Thoracic aorta (tissue), 2 donors: Measurements from ENCODE around the gene CSF3R. TPM values are rescaled to one million over a fixed set of nuclear protein-coding genes. Genes with fewer than 3 reads are reported as not detected.
"Not testable (repeated sequence)": the region's sequence is repeated elsewhere in the genome, so short reads cannot be mapped to it uniquely, and the experiment has no call there.

Experiments used
- ATAC-seq: fragments of 150-250 bp; one replicate; pipeline ENCODE4 v1.8.0; 2017; ENCODE audit warnings: low read depth; ENCODE audit not compliant: insufficient number of reproducible peaks, low FRiP score
- DNase-seq: peaks from one replicate; pipeline ENCODE4 v3.0.0-alpha.2; 2020; ENCODE audit warnings: low spot score
- H3K27ac ChIP-seq, 2 donors: fragments of 200-600 bp; sonication (generic); 1 replicate in 1 of 2; 2 replicates in 1 of 2; pipeline ENCODE4 v1.5.1; 2016; ENCODE audit warnings: mild to moderate bottlenecking in 2 of 2, moderate library complexity in 2 of 2
- H3K27me3 ChIP-seq: fragments of 200-600 bp; sonication (generic); replicated peaks from 2 replicates; pipeline ENCODE4 v1.6.0; 2016; ENCODE audit warnings: mild to moderate bottlenecking; ENCODE audit not compliant: insufficient read depth
- H3K36me3 ChIP-seq: fragments of 200-600 bp; sonication (generic); one replicate; pipeline ENCODE4 v1.5.1; 2016
- H3K4me1 ChIP-seq, 2 donors: fragments of 200-600 bp; sonication (generic); 1 replicate in 1 of 2; 2 replicates in 1 of 2; pipeline versions ENCODE4 v1.5.1 to v1.6.0; 2016; ENCODE audit warnings: low read depth in 2 of 2, mild to moderate bottlenecking in 1 of 2; ENCODE audit not compliant: control insufficient read depth in 1 of 2
- H3K4me3 ChIP-seq: fragments of 200-600 bp; sonication (generic); 2 replicates; pipeline ENCODE4 v1.5.1; 2016; ENCODE audit warnings: mild to moderate bottlenecking
- H3K9me3 ChIP-seq: fragments of 200-600 bp; sonication (generic); 2 replicates; pipeline ENCODE4 v1.5.1; 2016
- total RNA-seq, 2 donors: library from RNA; depleted of rRNA; stranded (reverse); fragments of >200 nt; gene quantifications; one replicate each; pipeline versions ENCODE4 v1.1.0 to v1.2.3, GENCODE V29; 2016
- TF ChIP-seq, protein P1 (sequence below): fragments of 200-600 bp; sonication (generic); IDR thresholded peaks from one replicate; pipeline ENCODE4 v1.5.1; 2019; ENCODE audit warnings: antibody characterized with exemption

The CSF3R gene
- total RNA-seq, 2 donors from 2014 or later: 28.6 to 43.7 TPM

- ATAC-seq: no peak
- Histone ChIP-seq H3K36me3 (no peaks in the 10 kb centered on the region), H3K9me3 (no peaks in the 10 kb centered on the region), H3K27me3 (no peaks in the 10 kb centered on the region), H3K27ac (no peak overlapping the region), H3K4me3 (no peak overlapping the region), H3K4me1 (no peaks in the 10 kb centered on the region)
- no peak for DNase-seq
- TF ChIP-seq, protein P1, sequence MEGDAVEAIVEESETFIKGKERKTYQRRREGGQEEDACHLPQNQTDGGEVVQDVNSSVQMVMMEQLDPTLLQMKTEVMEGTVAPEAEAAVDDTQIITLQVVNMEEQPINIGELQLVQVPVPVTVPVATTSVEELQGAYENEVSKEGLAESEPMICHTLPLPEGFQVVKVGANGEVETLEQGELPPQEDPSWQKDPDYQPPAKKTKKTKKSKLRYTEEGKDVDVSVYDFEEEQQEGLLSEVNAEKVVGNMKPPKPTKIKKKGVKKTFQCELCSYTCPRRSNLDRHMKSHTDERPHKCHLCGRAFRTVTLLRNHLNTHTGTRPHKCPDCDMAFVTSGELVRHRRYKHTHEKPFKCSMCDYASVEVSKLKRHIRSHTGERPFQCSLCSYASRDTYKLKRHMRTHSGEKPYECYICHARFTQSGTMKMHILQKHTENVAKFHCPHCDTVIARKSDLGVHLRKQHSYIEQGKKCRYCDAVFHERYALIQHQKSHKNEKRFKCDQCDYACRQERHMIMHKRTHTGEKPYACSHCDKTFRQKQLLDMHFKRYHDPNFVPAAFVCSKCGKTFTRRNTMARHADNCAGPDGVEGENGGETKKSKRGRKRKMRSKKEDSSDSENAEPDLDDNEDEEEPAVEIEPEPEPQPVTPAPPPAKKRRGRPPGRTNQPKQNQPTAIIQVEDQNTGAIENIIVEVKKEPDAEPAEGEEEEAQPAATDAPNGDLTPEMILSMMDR: no peak
Measured at GRCh38 chr1:36503733-36504132, 21.0 kb upstream of the CSF3R start.

DNA sequence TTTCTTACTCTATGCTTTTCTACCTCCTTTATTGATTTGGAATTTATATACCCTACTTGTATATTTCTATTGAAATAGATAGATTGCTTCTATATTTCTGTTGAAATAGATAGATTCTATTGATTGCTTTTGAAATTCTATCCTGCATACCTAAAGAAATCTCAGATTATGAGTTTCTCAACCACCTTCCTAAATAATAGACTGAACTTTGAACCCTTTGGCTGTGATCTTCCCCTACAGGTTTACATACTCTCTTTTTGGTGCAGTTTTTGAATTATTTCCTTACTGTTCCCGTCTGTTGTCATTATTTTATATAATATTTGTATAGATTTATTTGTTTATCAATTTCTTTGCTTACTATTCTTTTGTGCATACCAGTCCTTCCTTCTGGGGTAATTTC lies 20.4 kb upstream of the CSF3R start:
- Histone ChIP-seq H3K36me3 (no peaks in the 10 kb centered on the region), H3K4me3 (no peak overlapping the region), H3K27me3 (no peaks in the 10 kb centered on the region), H3K4me1 (no peaks in the 10 kb centered on the region), H3K9me3 (no peaks in the 10 kb centered on the region), H3K27ac (no peak overlapping the region)
- TF ChIP-seq, protein P1: no peak
- ATAC-seq (no peak), DNase-seq (no peak)

- no peak for DNase-seq
- H3K9me3 ChIP-seq: no peaks in the 10 kb centered on the region
Measured at GRCh38 chr1:36502616-36503015, 19.9 kb upstream of the CSF3R start.

GRCh38 chr1:36501911-36502310 lies 19.2 kb upstream of the CSF3R start:
- H3K9me3 ChIP-seq, H3K36me3 ChIP-seq, ATAC-seq, DNase-seq, H3K27ac ChIP-seq, H3K4me1 ChIP-seq, H3K27me3 ChIP-seq, H3K4me3 ChIP-seq: not testable (repeated sequence)

More at GRCh38 chr1:36502616-36503015, 19.9 kb upstream of the CSF3R start:
- TF ChIP-seq, protein P1: no peak
- Histone ChIP-seq H3K27me3 (no peaks in the 10 kb centered on the region), H3K4me3 (no peak overlapping the region), H3K4me1 (no peaks in the 10 kb centered on the region), H3K36me3 (no peaks in the 10 kb centered on the region), H3K27ac (no peak overlapping the region)
- ATAC-seq: no peak

GRCh38 chr1:36497207-36497606 lies 14.5 kb upstream of the CSF3R start:
- ATAC-seq (no peak), DNase-seq (no peak)
- no peaks in the 10 kb centered on the region for H3K36me3 ChIP-seq
- no peak overlapping the region for H3K4me3 ChIP-seq
- H3K9me3 ChIP-seq: no peaks in the 10 kb centered on the region
- H3K4me1 ChIP-seq: no peaks in the 10 kb centered on the region
- TF ChIP-seq, protein P1: no peak
- H3K27ac ChIP-seq: no peak overlapping the region
- no peaks in the 10 kb centered on the region for H3K27me3 ChIP-seq

DNA sequence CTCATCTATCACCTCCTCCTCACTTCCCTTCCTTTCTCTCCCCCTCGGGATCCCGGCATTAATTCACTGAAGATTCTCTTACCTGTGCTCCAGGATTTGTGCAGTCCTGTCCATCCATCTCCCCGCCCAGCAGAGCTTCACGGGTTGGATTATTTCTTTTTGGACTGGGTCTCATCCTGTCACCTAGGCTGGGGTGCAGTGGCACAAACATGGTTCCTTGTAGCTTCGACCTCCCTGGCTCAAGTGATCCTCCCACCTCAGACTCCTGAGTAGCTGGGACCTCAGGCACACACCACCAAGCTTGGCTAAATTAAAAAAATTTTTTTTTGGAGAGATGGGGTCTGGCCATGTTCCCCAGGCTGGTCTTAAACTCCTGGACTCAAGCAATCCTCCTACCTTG lies 12.3 kb upstream of the CSF3R start:
- TF ChIP-seq, protein P1: no peak
- H3K36me3 ChIP-seq: no peaks in the 10 kb centered on the region
- H3K27ac ChIP-seq: no peak overlapping the region
- no peaks in the 10 kb centered on the region for H3K27me3 ChIP-seq
- no peak for DNase-seq
- H3K4me3 ChIP-seq: no peak overlapping the region
- no peak for ATAC-seq
- H3K9me3 ChIP-seq: no peaks in the 10 kb centered on the region
- no peaks in the 10 kb centered on the region for H3K4me1 ChIP-seq
